DND-41 (cell line): Measurements from ENCODE around the gene SHFL.

Source experiments
- ATAC-seq: fragments of 200-7000 bp; cut with Tn5 transposase; 3 replicates; pipeline ENCODE4 v1.9.1; 2021; ENCODE audit warnings: low read depth; ENCODE audit not compliant: insufficient read depth
- DNase-seq: peaks from one replicate; pipeline ENCODE4 v3.0.0-alpha.2; 2020
- H2AFZ ChIP-seq: 2 replicates; pipeline ENCODE4 v1.6.0; 2012; ENCODE audit warnings: low read depth, low read length
- H3K27ac ChIP-seq: 2 replicates; pipeline ENCODE4 v1.5.1; 2012; ENCODE audit warnings: low read length, inconsistent platforms
- H3K27me3 ChIP-seq: fragments of 200-600 bp; sonication (generic); 2 replicates; pipeline ENCODE4 v1.6.0; 2012; ENCODE audit warnings: low read length, mild to moderate bottlenecking, inconsistent platforms; ENCODE audit not compliant: insufficient read depth, poor library complexity
- H3K36me3 ChIP-seq: 2 replicates; pipeline ENCODE4 v1.5.1; 2012; ENCODE audit warnings: low read length, inconsistent platforms; ENCODE audit not compliant: insufficient read depth
- H3K4me1 ChIP-seq: 2 replicates; pipeline ENCODE4 v1.5.1; 2012; ENCODE audit warnings: mild to moderate bottlenecking, low read length; ENCODE audit not compliant: insufficient read depth
- H3K4me2 ChIP-seq: 2 replicates; pipeline ENCODE4 v1.6.0; 2012; ENCODE audit warnings: mild to moderate bottlenecking, moderate library complexity, low read length, inconsistent platforms; ENCODE audit not compliant: insufficient read depth
- H3K4me3 ChIP-seq, 2 experiments: fragments of 200-600 bp in 1 of 2; shearing (Covaris generic) in 1 of 2; 2 replicates each; pipeline ENCODE4 v1.5.1; 2012 to 2016; ENCODE audit warnings: inconsistent platforms in 2 of 2, low read length in 2 of 2, mild to moderate bottlenecking in 2 of 2, low read depth in 1 of 2, moderate library complexity in 1 of 2
- H3K79me2 ChIP-seq: 2 replicates; pipeline ENCODE4 v1.6.0; 2012; ENCODE audit warnings: low read length, inconsistent platforms; ENCODE audit not compliant: insufficient read depth
- H3K9ac ChIP-seq: 2 replicates; pipeline ENCODE4 v1.6.0; 2012; ENCODE audit warnings: low read depth, mild to moderate bottlenecking, inconsistent platforms, low read length, moderate library complexity
- H3K9me3 ChIP-seq: 2 replicates; pipeline ENCODE4 v1.5.1; 2012; ENCODE audit warnings: low read length, moderate library complexity, mild to moderate bottlenecking, inconsistent platforms; ENCODE audit not compliant: insufficient read depth, severe bottlenecking
- H4K20me1 ChIP-seq: 2 replicates; pipeline ENCODE4 v1.6.0; 2012; ENCODE audit warnings: low read length; ENCODE audit not compliant: insufficient read depth
- EZH2 ChIP-seq: IDR thresholded peaks from 3 replicates; pipeline ENCODE4 v1.6.1; 2012; ENCODE audit warnings: borderline replicate concordance, low read depth, mild to moderate bottlenecking, moderate library complexity, low read length, inconsistent platforms; ENCODE audit not compliant: severe bottlenecking
- TF ChIP-seq, protein P1 (sequence below): IDR thresholded peaks from 2 replicates; pipeline ENCODE4 v1.5.1; 2012; ENCODE audit warnings: borderline replicate concordance, low read length, moderate library complexity, mild to moderate bottlenecking; ENCODE audit not compliant: poor library complexity, severe bottlenecking; ENCODE audit errors: extremely low read depth

SHFL gene

GRCh38 chr19:10112895-10113591 lies 26.9 kb downstream of the SHFL start:
- Histone ChIP-seq H3K9me3 (no peaks in the 10 kb centered on the region), H3K27ac (no peak overlapping the region; the same call in 1 of the 2 replicates), H3K4me2 (no peak overlapping the region), H3K4me1 (peaks cover 10% of the 10 kb centered on the region), H3K4me3 (no peak overlapping the region), H3K79me2 (peaks cover 26% of the 10 kb centered on the region), H4K20me1 (peaks cover 90% of the 10 kb centered on the region), H3K27me3 (no peaks in the 10 kb centered on the region), H3K9ac (no peak overlapping the region), H3K36me3 (peaks cover 84% of the 10 kb centered on the region), H2AFZ (no peak overlapping the region)
- DNase-seq (peak; percentile 67), ATAC-seq (peak; percentile 53)
- TF ChIP-seq EZH2: no peak
- TF ChIP-seq, protein P1, sequence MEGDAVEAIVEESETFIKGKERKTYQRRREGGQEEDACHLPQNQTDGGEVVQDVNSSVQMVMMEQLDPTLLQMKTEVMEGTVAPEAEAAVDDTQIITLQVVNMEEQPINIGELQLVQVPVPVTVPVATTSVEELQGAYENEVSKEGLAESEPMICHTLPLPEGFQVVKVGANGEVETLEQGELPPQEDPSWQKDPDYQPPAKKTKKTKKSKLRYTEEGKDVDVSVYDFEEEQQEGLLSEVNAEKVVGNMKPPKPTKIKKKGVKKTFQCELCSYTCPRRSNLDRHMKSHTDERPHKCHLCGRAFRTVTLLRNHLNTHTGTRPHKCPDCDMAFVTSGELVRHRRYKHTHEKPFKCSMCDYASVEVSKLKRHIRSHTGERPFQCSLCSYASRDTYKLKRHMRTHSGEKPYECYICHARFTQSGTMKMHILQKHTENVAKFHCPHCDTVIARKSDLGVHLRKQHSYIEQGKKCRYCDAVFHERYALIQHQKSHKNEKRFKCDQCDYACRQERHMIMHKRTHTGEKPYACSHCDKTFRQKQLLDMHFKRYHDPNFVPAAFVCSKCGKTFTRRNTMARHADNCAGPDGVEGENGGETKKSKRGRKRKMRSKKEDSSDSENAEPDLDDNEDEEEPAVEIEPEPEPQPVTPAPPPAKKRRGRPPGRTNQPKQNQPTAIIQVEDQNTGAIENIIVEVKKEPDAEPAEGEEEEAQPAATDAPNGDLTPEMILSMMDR: peak; percentile 59

GRCh38 chr19:10113592-10113963 lies 27.5 kb downstream of the SHFL start:
- Histone ChIP-seq H3K4me1 (peaks cover 11% of the 10 kb centered on the region), H3K79me2 (peaks cover 26% of the 10 kb centered on the region), H2AFZ (no peak overlapping the region), H3K27me3 (no peaks in the 10 kb centered on the region), H3K27ac (no peak overlapping the region; the same call in 1 of the 2 replicates), H3K9me3 (no peaks in the 10 kb centered on the region), H3K4me2 (no peak overlapping the region), H3K36me3 (peaks cover 83% of the 10 kb centered on the region), H3K9ac (no peak overlapping the region), H3K4me3 (no peak overlapping the region), H4K20me1 (peaks cover 87% of the 10 kb centered on the region)
- peak; percentile 7 for ATAC-seq
- TF ChIP-seq EZH2: no peak
- TF ChIP-seq, protein P1: no peak
- DNase-seq: no peak

GRCh38 chr19:10113964-10114650 lies 28.0 kb downstream of the SHFL start:
- Histone ChIP-seq H3K9ac (no peak overlapping the region), H4K20me1 (peaks cover 91% of the 10 kb centered on the region), H2AFZ (no peak overlapping the region), H3K27me3 (no peaks in the 10 kb centered on the region), H3K4me1 (peaks cover 16% of the 10 kb centered on the region), H3K9me3 (no peaks in the 10 kb centered on the region), H3K36me3 (peaks cover 83% of the 10 kb centered on the region), H3K4me3 (no peak overlapping the region), H3K79me2 (peaks cover 29% of the 10 kb centered on the region), H3K4me2 (no peak overlapping the region), H3K27ac (no peak overlapping the region)
- no peak for TF ChIP-seq EZH2
- TF ChIP-seq, protein P1: no peak
- ATAC-seq (peak; percentile 20), DNase-seq (no peak)
